VCaP (cell line): Measurements from ENCODE around the gene SIDT1.
"Not testable (repeated sequence)": the region's sequence is repeated elsewhere in the genome, so short reads cannot be mapped to it uniquely, and the experiment has no call there.

ENCODE experiments used
- H3K27ac ChIP-seq: fragments of 450-650 bp; 2 replicates; pipeline ENCODE4 v1.5.1; 2017
- TF ChIP-seq, protein P1 (sequence below): fragments of 450-650 bp; conservative IDR thresholded peaks from 2 replicates; pipeline ENCODE4 v1.5.1; 2017; ENCODE audit warnings: mild to moderate bottlenecking, moderate library complexity

SIDT1 gene

DNA sequence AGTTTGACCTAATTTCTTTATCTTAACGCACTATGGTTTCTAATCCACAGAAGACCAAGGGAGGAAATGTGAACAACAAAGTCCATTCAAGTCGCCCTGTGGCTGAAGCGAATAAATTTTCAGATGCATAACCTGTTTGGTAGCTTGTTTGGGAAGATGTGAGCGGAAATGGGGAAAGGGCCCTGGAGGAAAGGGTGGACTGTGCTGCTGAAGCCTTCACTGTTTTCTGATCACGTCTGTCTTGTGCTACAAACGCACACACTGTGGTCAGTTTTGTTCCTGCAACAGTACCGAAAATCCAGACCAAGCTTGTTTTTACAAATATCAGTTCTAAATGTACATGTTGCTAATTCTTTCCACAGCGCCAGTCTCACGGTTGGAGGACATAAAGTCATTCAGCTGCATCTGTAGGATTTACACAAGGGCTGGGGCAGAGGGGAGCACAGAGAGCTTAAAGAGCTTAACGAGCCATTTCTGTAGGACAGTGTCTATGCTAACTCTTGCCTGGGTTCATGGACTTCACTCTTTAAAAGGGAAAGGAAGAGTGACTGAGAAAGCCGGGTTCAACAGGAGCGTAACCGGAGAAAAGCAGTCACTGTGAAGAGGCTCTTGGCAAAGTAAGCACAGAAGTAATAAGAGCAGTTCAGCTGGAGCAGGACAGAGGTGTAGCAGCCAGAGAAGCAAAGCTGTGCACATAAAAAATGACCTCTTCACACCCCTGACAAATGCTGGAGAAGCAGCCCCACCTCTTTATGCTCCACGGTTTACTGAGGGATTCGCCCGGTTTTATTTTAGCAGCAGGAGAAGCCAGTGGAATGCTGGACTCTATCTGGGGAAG, 97.4 kb downstream of the SIDT1 start:
- no peak overlapping the region for H3K27ac ChIP-seq
- TF ChIP-seq, protein P1, sequence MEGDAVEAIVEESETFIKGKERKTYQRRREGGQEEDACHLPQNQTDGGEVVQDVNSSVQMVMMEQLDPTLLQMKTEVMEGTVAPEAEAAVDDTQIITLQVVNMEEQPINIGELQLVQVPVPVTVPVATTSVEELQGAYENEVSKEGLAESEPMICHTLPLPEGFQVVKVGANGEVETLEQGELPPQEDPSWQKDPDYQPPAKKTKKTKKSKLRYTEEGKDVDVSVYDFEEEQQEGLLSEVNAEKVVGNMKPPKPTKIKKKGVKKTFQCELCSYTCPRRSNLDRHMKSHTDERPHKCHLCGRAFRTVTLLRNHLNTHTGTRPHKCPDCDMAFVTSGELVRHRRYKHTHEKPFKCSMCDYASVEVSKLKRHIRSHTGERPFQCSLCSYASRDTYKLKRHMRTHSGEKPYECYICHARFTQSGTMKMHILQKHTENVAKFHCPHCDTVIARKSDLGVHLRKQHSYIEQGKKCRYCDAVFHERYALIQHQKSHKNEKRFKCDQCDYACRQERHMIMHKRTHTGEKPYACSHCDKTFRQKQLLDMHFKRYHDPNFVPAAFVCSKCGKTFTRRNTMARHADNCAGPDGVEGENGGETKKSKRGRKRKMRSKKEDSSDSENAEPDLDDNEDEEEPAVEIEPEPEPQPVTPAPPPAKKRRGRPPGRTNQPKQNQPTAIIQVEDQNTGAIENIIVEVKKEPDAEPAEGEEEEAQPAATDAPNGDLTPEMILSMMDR, result no peak

DNA sequence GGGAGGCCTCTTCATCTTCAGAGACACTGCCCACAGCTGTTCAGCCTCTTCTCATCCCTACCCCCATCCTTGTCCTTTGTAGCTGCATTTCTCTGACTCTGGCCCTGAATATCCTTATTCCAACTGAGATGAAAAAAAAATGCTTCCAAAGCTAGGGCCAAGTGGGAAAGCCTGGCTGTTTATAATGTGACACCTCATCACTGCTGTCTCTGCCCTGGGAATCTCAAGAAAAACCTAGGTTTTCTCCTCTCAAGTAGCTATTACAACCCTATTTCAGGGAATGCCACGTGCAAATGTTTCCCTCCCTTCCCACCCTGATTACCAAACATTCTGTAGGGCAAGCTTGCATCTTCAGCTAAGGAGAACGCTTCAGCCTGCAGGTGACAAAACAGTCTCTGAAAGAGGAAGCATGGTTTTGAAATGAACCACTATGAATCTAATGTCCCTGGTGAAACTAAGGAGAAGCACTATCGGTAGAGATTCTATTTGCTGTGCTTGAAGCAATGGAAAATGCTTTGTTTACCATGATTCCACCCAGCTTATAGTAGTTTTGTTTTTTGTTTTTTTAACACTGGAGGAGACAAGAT, 98.7 kb downstream of the SIDT1 start:
- H3K27ac ChIP-seq, result no peak overlapping the region
- TF ChIP-seq, protein P1, result no peak

DNA sequence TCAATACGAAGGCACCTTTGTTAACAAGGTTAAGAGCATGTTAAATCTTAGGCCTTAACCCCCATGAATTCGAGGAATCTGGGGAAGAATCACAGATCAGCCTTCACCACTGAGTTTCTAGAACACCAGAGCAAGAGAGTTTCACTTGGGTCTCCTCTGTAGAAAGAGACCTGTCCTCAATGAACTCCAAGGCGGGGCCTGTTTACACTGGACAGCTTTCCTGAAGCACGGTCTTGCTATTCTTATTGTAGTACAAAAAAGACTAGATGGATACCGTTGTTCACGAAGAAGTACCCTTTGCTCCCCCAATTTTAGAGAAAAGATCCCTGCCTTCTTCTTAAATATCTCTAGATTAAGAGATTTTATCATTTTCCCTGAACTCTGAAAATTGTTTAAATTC, 99.2 kb downstream of the SIDT1 start:
- TF ChIP-seq, protein P1, result no peak
- no peak overlapping the region for H3K27ac ChIP-seq

DNA sequence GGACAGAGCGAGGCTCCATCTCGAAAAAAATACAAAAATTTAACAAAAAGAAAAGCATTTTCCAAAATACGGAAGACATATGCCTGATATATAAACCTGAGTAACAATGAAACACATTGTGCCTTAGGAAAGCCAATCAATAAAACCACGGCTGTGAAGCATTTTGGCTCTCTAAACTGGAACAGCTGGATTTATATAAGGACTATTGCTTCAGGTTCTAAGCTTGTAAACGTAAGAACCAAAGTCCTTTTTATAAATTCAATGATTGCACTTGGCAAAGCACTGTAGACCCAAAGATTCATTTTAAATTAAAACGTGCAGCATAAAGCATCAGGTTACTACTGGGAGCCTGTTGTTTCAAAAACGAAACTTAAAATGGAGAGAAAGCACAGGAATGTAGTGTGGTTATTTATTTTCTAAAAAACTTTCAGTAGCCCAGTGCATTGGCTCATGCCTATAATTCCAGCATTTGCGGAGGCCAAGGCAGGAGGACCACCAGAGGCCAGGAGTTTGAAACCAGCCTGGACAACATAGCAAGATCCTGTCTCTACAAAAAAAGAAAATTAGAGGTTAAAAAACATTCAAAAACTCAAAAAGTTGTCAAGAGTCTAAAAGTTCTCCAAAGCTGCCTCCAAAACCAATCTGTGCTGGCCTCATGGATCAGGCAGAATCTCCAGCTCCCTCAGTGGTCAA, 102.6 kb downstream of the SIDT1 start:
- peak overlapping the region; percentile 25; the same call in 1 of the 2 replicates for H3K27ac ChIP-seq
- TF ChIP-seq, protein P1, result no peak

DNA sequence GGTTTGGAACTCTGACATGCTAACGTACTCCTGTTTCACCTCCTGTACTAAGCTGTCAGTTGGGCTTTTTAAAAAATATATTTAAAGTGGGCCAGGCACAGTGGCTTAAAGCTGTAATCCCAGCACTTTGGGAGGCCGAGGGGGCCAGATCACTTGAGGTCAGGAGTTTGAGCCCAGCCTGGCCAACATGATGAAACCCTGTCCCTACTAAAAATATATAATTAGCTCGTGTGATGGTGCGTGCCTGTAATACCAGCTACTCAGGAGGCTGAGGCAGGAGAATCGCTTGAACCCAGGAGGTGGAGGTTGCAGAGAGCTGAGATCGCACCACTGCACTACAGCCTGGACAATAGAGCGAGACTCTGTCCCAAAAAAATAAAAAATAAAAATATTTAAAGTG, 103.7 kb downstream of the SIDT1 start:
- H3K27ac ChIP-seq, result not testable (repeated sequence)

DNA sequence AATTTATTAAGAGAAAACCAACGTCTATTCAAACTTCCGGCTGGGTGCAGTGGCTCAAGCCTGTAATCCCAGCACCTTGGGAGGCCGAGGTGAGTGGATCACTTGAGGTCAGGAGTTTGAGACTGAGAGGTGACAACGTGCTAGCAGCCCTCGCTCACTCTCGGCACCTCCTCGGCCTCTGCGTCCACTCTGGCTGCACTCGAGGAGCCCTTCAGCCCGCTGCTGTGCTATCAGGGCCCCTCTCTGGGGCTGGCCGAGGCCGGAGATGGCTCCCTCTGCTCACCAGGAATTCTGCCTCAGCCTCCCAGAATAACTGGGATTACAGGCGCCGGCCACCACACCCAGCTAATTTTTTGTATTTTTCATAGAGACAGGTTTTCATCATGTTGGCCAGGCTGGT, 105.4 kb downstream of the SIDT1 start:
- TF ChIP-seq, protein P1, result no peak
- H3K27ac ChIP-seq, result no peak overlapping the region

DNA sequence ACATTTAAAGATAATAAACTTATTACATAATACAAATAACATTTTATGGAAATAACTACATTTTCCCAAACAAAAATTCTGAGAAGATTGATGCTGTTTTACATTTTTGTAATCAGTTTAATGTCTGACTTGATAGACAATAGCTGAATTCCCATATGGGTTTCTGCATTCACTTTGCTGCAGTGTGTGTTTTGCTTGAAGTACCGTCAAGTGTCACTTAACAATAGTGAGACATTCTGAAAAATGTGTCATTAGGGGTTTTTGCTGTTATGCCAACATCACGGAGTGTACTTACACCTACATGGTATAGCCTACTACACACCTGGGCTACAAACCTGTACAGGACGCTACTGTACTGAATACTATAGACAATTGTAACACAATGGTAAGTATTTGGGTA, 106.6 kb downstream of the SIDT1 start:
- no peak overlapping the region for H3K27ac ChIP-seq
- TF ChIP-seq, protein P1, result no peak

DNA sequence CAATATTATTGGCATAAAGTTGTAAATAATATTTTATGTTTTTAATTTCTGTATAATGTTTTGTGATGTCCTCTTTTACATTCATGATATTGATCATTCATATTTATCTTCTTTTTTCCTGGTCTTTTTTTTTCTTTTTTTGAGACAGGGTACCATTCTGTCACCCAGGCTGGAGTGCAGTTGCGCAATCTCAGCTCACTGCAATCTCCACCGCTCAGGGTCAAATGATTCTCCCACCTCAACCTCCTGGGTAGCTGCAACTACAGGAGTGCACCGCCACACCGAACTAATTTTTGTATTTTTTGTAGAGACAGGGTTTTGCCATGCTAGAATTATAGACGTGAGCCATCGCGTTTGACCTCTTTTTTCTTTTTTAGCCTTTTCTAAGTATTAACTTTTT, 111.2 kb downstream of the SIDT1 start:
- TF ChIP-seq, protein P1, result no peak
- no peak overlapping the region for H3K27ac ChIP-seq
